IPS-18a (cell line): ENCODE measurements around the gene PRRX1.

Experiments used
- H3K27ac ChIP-seq: one replicate; pipeline ENCODE4 v1.5.1; 2013; ENCODE audit warnings: low read length
- H3K27me3 ChIP-seq: one replicate; pipeline ENCODE4 v1.6.1; 2013; ENCODE audit warnings: mild to moderate bottlenecking, low read length; ENCODE audit not compliant: control insufficient read depth, insufficient read depth
- H3K36me3 ChIP-seq: one replicate; pipeline ENCODE4 v1.6.1; 2013; ENCODE audit warnings: low read depth, low read length; ENCODE audit not compliant: control insufficient read depth
- H3K4me1 ChIP-seq: one replicate; pipeline ENCODE4 v1.6.1; 2013; ENCODE audit warnings: low read depth, low read length; ENCODE audit not compliant: control insufficient read depth
- H3K4me3 ChIP-seq: one replicate; pipeline ENCODE4 v1.5.1; 2013; ENCODE audit warnings: low read length
- H3K9ac ChIP-seq: one replicate; pipeline ENCODE4 v1.6.1; 2013; ENCODE audit warnings: mild to moderate bottlenecking, low read length, moderate library complexity
- H3K9me3 ChIP-seq: one replicate; pipeline ENCODE4 v1.6.1; 2013; ENCODE audit warnings: low read depth, low read length; ENCODE audit not compliant: control insufficient read depth

The PRRX1 gene

DNA sequence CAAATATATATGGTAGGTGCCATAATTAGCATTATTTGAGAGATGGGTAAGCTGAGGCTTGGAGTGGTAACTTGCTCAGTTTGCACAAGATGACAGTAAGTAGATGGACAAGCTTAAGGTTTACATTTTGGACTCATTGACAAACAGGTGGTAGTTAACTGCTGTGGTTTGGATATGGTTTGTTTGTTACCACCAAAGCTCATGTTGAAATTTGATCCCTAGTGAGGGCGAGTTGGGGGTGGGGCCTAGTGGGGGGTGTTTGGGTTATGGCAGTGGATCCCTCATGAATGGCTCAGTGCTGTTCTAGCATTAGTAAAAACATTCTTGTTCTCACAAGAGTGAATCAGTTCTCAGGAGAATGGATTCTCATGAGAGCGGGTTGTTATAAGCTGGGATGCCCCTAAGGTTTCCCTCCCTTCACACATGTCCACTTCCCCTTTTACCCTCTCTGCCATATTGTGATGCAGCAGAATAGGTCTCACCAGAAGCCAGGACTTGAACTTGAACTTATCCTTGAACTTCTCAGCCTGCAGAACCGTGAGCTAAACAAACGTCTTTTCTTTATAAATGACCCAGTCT lies 6.6 kb upstream of the PRRX1 start:
- Histone ChIP-seq H3K4me3 (no peak overlapping the region), H3K27me3 (peaks cover 50% of the 10 kb centered on the region), H3K27ac (no peak overlapping the region), H3K36me3 (no peaks in the 10 kb centered on the region), H3K9me3 (no peaks in the 10 kb centered on the region), H3K4me1 (peaks cover 24% of the 10 kb centered on the region), H3K9ac (no peak overlapping the region)

- Histone ChIP-seq H3K27ac (no peak overlapping the region), H3K9ac (no peak overlapping the region), H3K9me3 (no peaks in the 10 kb centered on the region), H3K4me1 (peaks cover 34% of the 10 kb centered on the region), H3K4me3 (peak overlapping the region; percentile 42), H3K27me3 (peaks cover 72% of the 10 kb centered on the region), H3K36me3 (no peaks in the 10 kb centered on the region)
Observed at GRCh38 chr1:170659399-170660035, 4.4 kb upstream of the PRRX1 start.

DNA sequence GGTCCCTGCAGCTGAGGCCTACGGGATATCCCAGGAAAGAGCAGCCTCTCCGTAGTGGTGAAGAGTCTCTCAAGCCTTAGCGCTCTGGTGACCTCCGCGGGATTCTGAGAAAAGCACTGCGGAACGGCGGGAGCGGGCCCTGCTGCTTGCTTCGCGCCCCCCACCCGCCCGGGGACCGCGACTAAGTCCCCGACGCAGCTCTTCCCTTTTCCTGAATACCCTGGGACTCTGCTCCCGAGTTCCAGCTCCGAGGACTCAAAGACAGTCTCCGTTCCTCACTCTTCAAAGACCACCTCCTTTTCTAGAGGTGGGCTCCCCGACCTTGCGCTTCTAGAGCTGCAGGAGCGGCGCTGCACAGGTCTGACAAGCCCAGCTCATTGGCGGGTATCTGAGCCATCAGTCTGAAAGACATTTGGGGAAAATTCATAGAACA lies 3.6 kb upstream of the PRRX1 start:
- no peak overlapping the region for H3K27ac ChIP-seq
- H3K27me3 ChIP-seq, result peaks cover 80% of the 10 kb centered on the region
- H3K36me3 ChIP-seq, result no peaks in the 10 kb centered on the region
- no peaks in the 10 kb centered on the region for H3K9me3 ChIP-seq
- no peak overlapping the region for H3K9ac ChIP-seq
- peak overlapping the region; percentile 42 for H3K4me3 ChIP-seq
- peaks cover 38% of the 10 kb centered on the region for H3K4me1 ChIP-seq

- Histone ChIP-seq H3K4me3 (peak overlapping the region; percentile 50), H3K9ac (no peak overlapping the region)
Observed at GRCh38 chr1:170660871-170661645, 2.9 kb upstream of the PRRX1 start.

DNA sequence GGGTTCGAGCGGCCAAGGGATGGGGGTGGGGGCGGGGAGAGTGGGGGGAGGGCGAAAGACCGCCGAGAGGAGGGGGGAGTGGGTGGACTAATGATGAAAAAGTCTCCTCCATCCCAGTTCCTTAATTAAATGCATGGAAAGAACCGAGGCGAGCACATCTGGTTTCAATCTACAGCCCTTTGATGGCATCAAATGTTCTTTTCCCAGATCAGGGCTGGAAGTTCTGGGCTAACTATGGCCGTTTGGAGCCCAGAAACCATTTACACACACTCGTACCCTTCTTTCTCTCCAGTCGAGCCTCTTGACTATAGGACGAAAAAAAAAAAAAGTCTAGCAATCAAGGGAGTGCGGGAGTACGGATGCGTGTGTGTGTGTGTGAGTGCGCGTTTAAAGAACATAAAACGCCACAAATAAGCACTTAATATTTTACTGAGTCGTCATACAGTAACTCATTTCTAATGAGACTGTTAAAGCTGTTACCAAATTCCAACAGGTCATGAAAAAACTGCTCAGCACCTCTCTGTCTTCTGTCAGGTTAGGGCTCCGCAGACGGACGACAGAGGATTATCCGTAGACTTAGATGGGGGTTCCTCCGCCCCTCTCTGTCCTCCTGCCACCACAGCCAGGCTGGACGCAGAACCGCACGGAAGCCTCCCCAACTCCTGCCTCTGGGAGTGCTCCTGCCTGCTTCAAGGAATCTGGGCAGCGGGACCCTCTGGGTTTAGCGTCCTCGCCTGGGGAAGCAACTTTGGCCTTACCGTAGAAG lies 2.1 kb upstream of the PRRX1 start:
- Histone ChIP-seq H3K9me3 (no peaks in the 10 kb centered on the region), H3K4me3 (peak overlapping the region; percentile 71)

More at GRCh38 chr1:170660871-170661645, 2.9 kb upstream of the PRRX1 start:
- peaks cover 87% of the 10 kb centered on the region for H3K27me3 ChIP-seq
- H3K9me3 ChIP-seq, result no peaks in the 10 kb centered on the region
- peaks cover 41% of the 10 kb centered on the region for H3K4me1 ChIP-seq
- no peak overlapping the region for H3K27ac ChIP-seq
- H3K36me3 ChIP-seq, result no peaks in the 10 kb centered on the region

GRCh38 chr1:170662561-170663403 lies 1.1 kb upstream of the PRRX1 start:
- peak overlapping the region; percentile 71 for H3K4me3 ChIP-seq
- no peak overlapping the region for H3K27ac ChIP-seq
- no peaks in the 10 kb centered on the region for H3K36me3 ChIP-seq
- H3K9ac ChIP-seq, result no peak overlapping the region
- H3K9me3 ChIP-seq, result no peaks in the 10 kb centered on the region
- H3K4me1 ChIP-seq, result peaks cover 43% of the 10 kb centered on the region
- H3K27me3 ChIP-seq, result peaks cover 100% of the 10 kb centered on the region

More for the DNA sequence above, 2.1 kb upstream of the PRRX1 start:
- H3K27me3 ChIP-seq, result peaks cover 95% of the 10 kb centered on the region
- no peak overlapping the region for H3K9ac ChIP-seq
- H3K36me3 ChIP-seq, result no peaks in the 10 kb centered on the region
- H3K4me1 ChIP-seq, result peaks cover 41% of the 10 kb centered on the region
- no peak overlapping the region for H3K27ac ChIP-seq

DNA sequence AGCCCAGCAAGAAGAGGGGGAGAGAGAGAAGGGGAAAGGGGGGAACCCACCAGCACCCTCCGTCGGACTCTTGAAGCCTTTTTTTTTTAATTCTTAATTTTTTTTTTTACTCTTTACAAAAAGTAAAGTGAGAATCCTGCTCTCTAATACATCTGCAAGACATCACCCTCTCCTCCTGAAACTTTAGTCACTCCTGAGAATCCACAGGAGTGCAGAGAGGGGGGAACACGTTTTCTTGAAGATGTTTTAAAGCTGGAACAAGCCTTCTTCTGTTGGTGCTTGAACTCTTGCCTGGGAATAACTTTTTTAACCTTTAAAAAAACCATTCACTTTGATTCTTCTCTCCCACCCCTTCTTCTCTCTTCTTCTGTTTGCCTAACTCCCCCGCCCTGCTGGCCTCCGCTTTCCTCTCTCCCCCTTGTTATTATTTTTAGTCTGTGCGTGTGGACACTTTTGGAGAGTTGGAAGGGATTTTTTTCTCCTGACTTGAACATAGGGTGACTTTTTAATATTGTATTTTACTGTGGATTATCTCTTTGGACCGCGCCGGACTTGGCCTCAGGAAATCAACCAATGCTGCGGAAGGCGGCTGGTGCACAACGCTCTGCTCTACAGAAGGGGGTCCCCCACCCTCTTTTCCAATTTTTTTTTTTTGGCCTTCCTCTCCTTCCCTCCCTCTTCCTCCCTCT lies 383 bp upstream of the PRRX1 start:
- Histone ChIP-seq H3K27me3 (peaks cover 100% of the 10 kb centered on the region), H3K9ac (no peak overlapping the region), H3K27ac (no peak overlapping the region), H3K4me3 (peak overlapping the region; percentile 71), H3K9me3 (no peaks in the 10 kb centered on the region), H3K4me1 (peaks cover 51% of the 10 kb centered on the region), H3K36me3 (no peaks in the 10 kb centered on the region)

DNA sequence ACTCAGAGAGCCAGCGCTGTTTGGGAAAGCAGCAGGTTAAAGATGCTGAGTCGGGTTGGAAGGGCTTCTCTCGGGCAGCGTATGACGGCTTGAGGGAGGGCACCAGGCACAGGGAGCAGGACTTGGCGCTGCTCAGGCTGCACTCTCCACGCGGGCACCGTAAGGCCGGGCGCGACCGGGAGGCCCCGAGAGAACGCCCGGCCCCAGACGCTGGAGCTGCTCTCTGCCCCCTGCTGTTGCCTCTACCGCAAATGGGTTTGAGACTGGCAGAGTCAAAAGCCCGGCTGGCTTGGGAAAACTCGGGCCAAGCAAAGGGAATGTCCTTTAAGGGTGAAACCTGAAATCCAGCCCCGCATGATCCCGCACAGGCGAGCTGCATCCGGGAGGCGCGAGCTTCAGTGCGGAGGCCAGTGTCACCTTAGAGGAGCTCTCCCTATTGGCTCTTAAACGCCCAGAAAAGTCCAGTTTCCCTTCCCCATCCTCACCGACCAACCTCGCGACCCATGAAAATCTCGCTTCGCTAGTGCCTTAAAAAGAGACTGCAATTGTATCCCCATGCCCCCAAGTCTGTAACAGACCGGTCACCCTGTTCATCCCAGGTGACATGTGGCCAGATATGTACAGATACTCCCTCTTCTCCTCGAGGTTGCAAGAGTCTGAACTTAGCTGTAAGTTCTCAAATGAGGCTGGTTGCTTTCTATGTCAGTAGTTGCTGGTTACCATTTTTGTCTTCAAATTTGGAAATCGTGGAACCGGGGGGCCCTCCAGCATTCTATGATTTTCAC lies 1.1 kb downstream of the PRRX1 start:
- Histone ChIP-seq H3K4me3 (peak overlapping the region; percentile 71), H3K36me3 (no peaks in the 10 kb centered on the region), H3K27me3 (peaks cover 100% of the 10 kb centered on the region), H3K9ac (peak overlapping the region; percentile 7), H3K4me1 (peaks cover 59% of the 10 kb centered on the region), H3K9me3 (no peaks in the 10 kb centered on the region), H3K27ac (no peak overlapping the region)

- no peaks in the 10 kb centered on the region for H3K36me3 ChIP-seq
- H3K9ac ChIP-seq, result no peak overlapping the region
- no peak overlapping the region for H3K27ac ChIP-seq
- H3K27me3 ChIP-seq, result peaks cover 100% of the 10 kb centered on the region
- peaks cover 60% of the 10 kb centered on the region for H3K4me1 ChIP-seq
- H3K9me3 ChIP-seq, result no peaks in the 10 kb centered on the region
- H3K4me3 ChIP-seq, result peak overlapping the region; percentile 71
Observed at GRCh38 chr1:170665629-170666028, 1.7 kb downstream of the PRRX1 start.
